HG02571 (cell line): ENCODE data around the gene PRKAA2.

Source experiments
- ATAC-seq: cut with Tn5 transposase; IDR thresholded peaks from one replicate; pipeline ENCODE4 v1.9.1; 2021; ENCODE audit warnings: mild to moderate bottlenecking, moderate library complexity; ENCODE audit not compliant: unreplicated experiment

Gene PRKAA2

DNA sequence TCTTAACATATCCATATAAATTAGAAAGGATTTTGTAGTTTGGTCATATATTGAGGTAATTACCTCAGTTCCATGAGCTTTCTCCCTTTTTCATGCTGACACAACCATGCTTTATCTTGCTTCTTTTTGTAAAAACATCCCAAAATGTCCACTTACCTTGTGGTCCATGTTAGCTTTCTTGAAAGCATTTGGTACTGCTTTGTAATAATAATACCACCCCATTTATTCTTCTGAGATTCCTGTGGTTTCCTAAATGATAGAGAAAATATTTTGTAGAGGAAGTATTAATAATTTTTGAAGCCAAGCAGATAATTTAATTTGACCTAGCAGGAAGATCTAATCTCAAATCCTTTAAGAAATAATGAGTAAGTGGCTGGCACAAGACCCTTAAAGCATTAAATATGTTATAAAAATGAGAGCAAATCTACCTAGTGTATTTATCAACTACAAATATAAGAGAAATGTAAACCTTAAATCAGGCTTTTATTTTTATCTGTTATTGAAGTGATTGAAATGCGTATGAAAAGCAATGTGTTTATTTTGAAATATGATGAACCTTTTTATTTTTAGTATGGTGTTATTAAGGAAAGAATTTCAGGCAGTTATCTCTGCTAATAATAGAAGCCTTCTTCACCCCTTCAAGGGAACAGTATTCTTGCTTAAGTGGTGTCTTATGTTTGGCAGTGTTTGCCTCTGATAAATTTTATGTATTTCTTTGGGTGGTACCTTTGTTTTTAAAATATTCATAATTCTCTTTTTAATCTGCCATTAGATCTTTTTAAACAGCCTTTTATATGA is 9.2 kb downstream of the PRKAA2 start:
- ATAC-seq: no peak

DNA sequence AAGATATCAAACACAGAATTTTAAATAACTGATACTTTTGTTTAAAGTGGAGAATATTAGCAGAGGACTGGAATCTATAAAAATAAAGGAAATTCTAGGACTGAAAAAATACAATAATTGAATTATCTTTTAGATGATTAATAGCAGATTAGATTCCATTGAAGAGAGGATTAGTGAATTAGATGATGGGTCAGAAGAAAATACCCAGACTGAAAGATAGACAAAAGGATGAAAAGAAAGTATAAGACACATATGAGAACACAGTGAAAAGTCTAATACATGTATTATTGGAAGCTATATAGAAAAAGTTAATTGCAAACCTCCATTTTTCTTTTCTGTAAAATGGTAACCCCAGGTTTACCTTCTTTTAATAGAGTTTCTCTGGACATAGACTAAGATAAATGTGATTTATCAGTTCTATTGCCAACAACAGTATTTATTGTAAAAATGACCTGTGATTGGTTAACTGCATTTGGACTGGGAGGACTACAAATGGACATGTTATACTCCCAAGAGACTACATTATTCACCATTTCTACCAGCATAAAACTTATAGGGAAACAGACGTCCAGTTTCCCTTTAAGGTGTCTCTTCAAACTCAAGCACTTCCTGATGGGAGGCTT is 11.0 kb downstream of the PRKAA2 start:
- ATAC-seq: no peak

DNA sequence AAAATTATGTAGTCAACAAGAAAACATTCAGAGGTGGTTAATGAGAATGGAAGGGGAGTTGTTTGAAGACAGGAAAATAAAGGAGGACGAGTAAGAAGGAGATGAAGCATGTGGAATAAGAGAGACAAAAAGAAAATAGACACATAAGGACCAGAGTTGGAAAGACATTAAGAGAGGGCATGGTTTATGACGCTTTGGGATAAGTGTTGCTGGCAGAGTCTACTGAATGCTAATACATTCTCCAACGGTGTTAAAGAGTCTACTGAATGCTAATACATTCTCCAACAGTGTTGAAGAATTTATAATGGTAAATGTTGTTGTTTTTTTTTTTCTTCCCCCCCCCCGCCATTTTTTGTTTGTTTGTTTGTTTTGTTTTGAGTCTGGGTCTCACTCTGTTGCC is 13.1 kb downstream of the PRKAA2 start:
- ATAC-seq: no peak

DNA sequence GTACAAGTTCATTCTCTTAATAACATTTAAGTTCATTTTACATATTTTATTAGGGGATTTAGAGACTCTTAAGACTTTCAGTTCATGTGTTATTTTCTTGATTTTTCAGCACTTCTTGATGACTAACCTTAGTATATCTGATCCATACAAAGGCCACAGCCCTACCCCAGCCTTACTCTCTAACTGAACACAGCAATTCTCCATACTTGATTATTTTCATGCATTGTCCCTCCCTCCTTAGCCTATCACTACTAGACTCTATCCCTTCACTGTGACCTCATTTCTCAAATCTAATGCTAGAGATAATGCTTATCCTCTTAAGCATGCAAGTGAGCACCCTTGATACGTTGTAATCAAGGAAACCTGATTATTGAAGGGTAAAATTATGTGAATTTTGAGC is 15.2 kb downstream of the PRKAA2 start:
- no peak for ATAC-seq

DNA sequence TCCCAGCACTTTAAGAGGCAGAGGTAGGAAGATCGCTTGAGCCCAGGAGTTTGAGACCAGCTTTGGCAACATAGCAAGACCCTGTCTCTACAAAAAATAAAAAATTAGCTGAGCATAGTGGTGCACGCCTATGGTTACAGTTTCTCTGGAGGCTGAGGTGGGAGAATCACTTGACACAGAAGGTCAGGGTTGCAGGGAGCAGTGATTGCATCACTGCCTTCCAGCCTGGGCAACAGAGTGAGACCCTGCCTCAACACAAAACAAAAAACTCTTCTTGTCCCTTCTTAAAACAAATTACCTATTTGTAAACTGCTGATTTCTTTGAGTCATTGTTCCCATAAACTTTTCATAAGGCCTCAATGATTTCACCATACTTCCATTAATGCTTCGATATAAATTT is 18.7 kb downstream of the PRKAA2 start:
- ATAC-seq: no peak

DNA sequence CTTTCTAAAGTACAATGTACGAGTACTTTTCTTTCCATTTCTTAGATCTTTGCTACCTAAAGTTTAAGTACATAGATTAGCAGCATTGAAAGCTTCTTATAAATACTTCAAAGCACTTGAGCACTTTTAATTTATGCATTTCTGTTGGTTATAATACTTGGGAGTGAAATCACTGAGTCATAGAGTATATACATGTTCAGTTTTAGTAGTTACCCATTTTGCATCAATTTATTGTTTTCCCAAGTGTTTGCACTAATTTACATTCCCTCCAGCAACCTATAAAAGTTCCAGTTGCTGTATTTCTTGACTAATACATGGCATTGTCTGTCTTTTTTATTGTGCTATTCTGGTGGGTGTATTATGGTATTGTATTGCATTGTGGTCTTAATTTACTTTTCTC is 20.3 kb downstream of the PRKAA2 start:
- no peak for ATAC-seq

DNA sequence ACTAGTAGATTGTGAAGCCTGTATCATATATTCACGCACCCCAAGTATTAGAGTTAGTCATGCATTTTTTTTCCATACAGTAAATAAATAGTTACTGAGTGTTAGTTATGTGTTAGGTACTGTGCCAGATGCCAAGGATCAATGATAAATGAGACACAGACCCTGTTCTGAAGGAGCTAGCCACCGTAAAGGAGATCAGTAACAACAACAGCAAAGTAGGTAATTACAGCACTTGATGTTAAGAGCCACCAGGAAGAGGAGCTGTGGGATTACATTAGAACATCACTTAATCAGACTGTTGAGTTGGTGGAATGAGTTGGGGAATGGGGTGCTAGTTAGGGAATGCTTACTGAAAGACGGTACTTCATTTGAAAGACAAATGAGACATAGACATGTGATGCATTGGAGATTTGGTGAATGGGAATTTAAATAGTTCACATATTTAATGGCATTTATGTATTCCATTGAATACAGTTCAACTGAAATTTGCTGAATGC is 21.0 kb downstream of the PRKAA2 start:
- ATAC-seq: no peak

DNA sequence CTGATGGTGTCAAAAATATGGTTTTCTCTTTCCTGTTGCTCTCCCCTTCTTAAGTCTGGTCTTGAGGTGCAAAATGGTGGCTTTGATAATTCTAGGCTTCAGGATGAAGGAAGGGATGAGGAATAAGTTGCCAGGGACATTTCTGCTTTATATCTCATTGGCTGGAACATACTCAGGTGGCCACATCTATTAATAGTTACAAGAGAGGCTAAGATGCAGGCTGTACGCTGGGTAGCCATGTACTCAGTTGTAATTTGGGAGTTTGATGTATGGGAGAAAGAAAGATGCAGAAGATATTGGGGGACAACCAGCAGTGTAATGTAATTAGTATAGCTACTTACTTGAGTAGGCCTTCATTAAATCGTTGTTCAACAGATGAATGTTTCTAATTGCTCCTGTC is 25.2 kb downstream of the PRKAA2 start:
- ATAC-seq: no peak

DNA sequence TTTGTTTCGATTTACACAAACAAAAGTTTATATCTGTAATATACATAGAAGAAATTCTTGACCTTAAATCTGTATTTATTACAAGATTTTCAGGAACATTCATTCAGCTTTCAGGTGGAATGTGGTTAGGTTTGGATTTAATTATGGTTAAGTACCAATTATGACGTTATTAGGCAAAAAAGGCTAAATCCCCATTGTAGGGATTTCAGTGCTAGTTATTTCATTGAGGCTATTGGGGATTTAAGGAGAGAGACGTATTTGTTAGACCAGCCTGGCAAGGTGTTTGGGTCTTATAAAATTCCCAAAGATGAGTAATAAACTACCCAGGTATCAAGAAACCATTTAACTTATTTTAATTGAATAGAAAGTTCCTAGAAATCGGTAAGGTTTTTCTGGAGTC is 26.0 kb downstream of the PRKAA2 start:
- ATAC-seq: no peak

DNA sequence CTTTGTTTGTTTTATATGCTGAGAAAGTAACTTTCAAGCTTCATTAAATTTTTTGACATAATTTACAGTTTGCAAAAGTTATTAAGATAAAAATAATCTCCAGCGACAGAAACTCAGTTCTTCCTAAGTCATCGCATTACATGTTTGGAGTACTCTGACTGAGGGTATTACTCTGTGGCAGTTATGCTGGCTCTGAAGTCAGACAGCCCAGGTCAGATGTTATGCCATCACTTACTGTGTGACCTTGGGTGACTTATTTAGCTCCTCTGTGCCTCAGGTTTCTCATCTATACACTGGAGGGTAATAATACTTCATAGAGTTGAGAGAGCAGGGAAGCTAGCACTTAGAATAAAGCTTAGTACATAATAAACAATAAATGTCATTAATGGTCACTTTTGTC is 26.4 kb downstream of the PRKAA2 start:
- no peak for ATAC-seq

DNA sequence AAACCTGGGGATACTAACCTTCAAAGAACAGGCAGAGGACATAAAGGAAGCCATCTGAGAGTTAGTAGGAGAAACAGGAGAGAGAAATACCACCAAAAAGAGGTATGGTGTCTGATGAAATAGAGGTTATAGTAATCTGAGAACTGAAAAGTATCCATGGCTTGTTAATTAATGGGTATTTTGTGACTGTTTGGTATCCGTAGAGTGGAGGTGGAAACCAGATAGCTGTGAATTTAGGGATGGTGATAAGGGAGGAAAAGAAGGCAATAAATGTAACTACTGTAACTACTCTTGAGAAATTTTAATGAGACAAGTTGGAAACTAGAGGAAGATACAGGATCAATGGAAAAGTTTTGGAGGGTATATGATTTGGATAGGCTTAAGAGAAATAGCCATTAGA is 27.5 kb downstream of the PRKAA2 start:
- no peak for ATAC-seq

DNA sequence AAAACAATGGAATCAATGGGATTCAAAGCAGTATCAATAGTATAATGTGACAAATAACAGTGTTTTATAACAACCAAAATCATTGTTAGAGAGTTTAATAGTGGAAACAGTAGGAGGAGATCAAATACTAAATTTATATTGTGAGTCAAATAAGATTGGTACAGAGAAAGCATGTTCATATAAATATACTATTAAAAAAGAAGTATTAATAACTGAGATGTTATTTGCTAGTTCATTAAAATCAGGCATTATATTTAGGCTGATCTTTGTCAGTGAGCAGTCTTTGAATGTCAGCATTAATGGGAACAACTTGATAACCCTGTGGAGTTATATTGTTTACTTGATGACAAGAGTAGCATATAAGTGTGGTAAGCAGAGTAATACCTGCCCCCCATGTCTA is 30.6 kb downstream of the PRKAA2 start:
- ATAC-seq: no peak

DNA sequence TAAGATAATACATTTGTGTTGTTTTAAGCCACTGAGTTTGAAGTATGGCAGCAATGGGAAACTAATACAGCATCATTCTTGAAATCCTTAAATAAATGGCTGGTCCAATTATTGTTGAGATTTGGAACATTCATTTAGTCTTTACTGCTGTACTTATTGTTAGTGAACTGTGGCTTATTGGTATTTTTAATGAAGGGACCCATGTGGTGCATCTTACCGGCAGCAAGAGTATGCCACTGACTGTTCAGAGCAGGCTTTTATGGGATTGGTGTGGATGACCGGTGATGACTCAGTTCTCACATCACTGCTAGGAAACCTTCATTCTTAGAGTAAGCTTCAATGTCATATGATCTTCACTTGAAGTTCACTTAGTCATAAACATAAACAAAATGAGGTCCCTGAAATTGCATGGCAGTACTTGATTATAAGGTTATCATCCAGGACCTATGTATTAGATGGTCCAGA is 31.5 kb downstream of the PRKAA2 start:
- ATAC-seq: no peak

DNA sequence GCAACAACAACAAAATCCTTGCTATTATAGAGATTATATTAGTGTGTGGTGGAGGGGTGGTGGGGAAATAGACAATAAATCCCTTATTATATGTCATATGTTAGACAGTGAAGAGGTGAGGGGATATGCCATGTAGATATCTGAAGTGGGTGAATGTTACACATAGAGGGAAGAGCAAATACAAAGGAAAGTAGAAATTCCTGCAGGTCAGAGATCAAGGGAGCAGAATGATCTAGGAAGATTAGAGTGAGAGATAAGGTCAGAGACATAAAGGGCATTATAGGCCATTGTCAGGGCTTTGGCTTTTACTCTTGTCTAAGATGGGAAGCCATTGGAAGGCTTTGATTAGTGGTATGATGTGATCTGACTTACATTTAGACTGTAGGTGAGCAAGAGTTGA is 38.5 kb downstream of the PRKAA2 start:
- ATAC-seq: no peak

DNA sequence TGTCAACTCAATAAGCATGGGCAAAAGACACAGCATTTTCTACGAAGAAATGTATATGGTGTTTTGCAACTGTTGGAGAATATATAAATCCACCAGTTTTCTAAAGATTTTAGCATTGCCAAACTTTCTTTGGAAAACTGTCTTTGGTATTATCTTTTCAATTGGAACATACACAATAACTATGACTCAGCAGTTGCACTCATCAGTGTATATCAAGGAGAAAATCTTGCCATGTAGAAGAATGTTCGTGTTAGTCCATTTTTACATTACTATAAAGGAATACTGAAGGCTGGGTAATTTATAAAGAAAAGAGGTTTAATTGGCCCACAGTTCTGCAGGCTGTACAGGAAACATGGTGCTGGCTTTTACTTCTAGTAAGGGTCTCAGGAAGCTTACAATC is 41.1 kb downstream of the PRKAA2 start:
- no peak for ATAC-seq

DNA sequence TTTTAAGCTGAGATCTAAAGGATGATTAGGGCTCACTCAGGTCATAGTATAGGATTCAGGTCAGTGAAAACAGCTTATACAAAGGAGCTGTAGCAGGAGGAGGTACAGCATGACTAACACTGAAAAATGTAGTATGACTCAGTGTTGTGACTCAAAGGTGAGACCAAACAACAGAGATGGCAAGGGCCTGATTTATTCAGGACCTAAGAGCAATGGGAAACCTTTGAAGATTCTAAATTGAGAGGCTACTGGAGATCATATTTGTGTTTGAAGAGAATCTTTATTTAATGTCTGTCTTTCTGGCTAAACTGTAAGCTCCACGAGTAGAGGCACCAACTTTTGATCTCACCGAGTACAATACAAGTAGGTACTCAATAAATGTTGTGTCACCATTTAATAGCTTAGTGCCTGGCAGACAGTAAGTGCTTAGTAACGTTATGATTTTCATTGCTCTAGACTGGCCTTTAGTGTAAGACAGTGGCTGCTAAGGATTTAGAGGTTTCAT is 43.5 kb downstream of the PRKAA2 start:
- ATAC-seq: peak; percentile 59

DNA sequence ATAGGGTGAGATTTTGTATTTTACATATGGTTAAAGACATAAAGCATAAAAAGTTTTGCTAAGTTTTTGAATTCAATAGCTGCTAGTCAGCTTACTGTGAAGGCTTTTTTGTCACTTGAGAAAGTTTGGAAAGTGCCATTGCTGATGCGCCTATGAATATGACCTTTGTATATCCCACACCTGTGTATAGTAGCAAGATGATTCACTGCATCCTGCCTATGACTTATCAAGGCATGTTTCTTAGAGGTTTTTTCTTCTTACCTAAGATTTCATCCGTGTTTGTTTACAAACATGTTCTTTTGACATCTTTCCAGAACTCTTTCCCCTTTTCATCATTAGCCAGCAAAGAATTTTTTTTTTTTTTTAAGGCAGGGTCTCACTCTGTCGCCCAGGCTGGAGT is 51.5 kb downstream of the PRKAA2 start:
- no peak for ATAC-seq

DNA sequence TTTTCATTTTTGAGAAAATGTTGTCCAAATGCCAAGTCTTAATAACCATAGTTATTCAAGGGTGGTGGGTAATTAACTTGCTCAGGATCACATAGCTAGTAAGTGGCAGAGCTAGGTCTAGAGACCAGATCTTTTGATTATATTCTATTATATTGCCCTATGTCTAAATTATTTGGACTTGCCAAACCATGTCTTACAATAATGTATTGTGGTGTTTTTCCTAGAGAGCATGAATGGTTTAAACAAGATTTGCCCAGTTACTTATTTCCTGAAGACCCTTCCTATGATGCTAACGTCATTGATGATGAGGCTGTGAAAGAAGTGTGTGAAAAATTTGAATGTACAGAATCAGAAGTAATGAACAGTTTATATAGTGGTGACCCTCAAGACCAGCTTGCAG is 58.6 kb downstream of the PRKAA2 start:
- no peak for ATAC-seq

DNA sequence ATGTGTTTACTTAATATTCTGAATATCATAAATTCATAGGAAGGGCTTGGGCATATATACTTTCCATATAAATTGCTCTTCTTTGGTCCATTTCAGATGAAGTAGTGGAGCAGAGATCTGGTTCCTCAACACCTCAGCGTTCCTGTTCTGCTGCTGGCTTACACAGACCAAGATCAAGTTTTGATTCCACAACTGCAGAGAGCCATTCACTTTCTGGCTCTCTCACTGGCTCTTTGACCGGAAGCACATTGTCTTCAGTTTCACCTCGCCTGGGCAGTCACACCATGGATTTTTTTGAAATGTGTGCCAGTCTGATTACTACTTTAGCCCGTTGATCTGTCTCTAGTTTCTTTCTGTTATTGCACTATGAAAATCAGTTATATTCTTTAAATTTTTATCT is 62.3 kb downstream of the PRKAA2 start:
- no peak for ATAC-seq

DNA sequence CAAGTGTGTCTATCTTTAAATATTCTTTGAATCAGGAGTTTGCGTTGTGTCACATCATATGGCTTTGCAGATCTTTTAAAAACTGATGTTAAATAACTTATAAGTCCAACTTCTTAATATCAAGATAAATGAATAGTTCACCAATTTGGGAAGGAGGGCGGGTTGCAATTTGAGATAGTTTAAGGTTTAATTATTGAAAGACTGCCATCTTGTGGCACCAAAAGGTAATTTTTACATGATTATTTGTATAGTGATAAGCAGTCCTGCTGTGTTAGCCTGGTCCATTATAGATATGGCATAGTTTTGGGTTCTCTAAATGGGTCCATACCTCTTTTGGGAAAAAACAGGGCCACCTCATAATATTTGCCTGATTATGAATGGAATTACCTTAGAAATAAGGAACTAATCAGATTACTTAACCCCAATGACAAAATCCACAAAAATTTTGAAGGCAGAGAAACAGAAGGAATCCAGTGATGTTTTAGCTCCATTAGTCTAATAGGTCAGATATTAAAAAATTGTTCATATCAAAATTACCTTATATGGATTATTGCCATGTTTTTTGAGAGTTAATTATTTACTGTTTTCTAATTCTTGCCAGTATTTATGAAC is 64.3 kb downstream of the PRKAA2 start:
- ATAC-seq: peak; percentile 61

DNA sequence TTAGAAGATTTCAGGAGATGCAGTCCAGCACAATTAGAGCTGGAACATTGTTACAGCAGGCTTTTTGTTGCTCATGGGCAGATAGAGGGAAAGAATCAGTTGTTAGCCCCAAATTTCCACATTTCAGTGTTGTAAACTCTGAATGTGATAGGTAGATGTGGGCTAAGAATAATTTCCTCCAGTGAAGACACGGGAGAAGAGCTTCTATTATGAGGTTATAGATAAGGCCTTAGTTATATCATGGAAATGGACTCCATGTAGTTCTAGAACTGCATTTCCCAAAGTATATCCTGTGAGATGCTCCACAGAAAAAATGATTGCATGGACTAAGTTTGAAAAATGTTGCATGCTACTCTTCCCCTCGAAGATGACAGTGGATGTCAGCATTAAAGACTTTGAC is 64.9 kb downstream of the PRKAA2 start:
- no peak for ATAC-seq

DNA sequence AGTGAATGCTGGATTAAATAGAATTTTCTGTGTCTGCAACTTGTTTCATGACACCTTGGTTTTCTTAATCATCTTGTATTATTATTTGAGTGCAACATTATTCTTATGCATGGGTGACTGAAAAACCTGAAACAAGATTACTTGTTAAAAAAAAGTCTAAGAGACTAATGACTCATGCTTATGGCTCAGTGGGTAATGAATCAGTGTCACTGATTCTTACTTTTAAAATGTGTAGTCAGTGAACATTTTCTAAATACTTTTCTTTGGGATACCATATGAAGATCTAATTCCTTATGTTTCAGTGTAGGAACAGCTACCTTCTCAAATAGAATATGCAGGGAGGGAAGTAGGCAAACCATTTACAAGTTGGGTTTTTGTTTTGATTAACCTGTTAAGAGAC is 65.5 kb downstream of the PRKAA2 start:
- no peak for ATAC-seq
